ENCODE results near the gene ARID5B. TPM values are rescaled to one million over a fixed set of nuclear protein-coding genes. Genes with fewer than 3 reads are reported as not detected.

Gene ARID5B, protein sequence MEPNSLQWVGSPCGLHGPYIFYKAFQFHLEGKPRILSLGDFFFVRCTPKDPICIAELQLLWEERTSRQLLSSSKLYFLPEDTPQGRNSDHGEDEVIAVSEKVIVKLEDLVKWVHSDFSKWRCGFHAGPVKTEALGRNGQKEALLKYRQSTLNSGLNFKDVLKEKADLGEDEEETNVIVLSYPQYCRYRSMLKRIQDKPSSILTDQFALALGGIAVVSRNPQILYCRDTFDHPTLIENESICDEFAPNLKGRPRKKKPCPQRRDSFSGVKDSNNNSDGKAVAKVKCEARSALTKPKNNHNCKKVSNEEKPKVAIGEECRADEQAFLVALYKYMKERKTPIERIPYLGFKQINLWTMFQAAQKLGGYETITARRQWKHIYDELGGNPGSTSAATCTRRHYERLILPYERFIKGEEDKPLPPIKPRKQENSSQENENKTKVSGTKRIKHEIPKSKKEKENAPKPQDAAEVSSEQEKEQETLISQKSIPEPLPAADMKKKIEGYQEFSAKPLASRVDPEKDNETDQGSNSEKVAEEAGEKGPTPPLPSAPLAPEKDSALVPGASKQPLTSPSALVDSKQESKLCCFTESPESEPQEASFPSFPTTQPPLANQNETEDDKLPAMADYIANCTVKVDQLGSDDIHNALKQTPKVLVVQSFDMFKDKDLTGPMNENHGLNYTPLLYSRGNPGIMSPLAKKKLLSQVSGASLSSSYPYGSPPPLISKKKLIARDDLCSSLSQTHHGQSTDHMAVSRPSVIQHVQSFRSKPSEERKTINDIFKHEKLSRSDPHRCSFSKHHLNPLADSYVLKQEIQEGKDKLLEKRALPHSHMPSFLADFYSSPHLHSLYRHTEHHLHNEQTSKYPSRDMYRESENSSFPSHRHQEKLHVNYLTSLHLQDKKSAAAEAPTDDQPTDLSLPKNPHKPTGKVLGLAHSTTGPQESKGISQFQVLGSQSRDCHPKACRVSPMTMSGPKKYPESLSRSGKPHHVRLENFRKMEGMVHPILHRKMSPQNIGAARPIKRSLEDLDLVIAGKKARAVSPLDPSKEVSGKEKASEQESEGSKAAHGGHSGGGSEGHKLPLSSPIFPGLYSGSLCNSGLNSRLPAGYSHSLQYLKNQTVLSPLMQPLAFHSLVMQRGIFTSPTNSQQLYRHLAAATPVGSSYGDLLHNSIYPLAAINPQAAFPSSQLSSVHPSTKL
- total RNA-seq (2022; extraction: Qiagen RNA extraction) = 1.4 to 2.7 TPM (median 1.7 TPM) in 5 replicates

DNA sequence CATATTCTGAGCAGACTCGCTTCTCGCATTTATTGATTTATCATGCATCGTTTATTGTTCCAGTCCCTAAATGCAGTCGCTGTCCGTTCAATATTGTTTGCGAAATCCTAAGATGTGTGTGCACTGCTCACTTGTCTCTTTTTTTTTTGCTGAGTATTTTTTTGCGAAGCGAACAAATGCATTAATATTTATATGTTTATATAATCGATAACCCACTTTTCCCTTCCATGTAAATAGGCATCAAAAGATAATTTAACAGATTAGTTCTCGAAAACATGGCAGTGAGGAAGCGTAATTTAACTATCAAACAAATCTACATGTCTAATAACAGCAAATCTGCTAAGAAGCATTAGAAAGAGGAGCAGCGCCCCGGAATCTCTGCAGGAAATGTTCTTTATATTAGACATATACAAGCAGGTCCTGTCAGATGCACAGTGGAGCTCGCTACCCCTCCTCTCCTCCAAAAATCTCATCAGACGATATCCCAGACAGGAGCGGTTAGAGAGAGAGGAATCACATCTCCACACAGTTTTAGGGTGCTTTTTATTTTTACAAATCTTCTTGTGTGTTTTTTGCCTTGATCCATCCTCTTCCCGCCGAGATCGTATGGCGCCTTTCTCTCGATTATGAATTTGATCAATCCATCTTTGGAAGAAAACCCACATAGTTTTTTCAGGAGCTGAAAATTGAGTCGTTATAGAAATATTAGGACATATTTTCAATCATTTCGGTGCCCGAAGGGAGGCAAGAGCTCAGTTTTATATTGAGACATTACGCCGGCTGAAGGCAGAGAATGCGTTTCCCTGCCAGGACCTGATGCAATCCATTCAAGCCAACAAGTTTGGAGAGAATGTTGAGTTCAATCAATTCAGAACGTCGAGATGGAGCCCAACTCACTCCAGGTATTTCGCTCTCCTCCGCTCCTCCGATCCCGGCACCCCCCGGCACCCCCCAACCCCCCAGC, at the start of gene ARID5B:
ARID5B (plus strand) TSS at position 871 of the 964 bp plus-strand sequence; CDS start at position 882, 11 bp downstream.

Other genes starting within 250 kb of the ARID5B start
- 0.13 to 0.79 TPM (median 0.14 TPM) in 5 replicates for gene CABCOCO1, start 238.8 kb upstream of the ARID5B start, total RNA-seq (2022; extraction: Qiagen RNA extraction)